SH-SY5Y (cell line): ENCODE data around the gene LEPROT.

ENCODE experiments used
- GATA2 ChIP-seq: IDR thresholded peaks from 2 replicates; pipeline ENCODE4 v1.6.1; 2011; ENCODE audit warnings: mild to moderate bottlenecking, low read depth, low read length
- GATA3 ChIP-seq: IDR thresholded peaks from 2 replicates; pipeline ENCODE4 v1.6.1; 2011; ENCODE audit warnings: low read depth, mild to moderate bottlenecking, low read length, moderate library complexity

DNA sequence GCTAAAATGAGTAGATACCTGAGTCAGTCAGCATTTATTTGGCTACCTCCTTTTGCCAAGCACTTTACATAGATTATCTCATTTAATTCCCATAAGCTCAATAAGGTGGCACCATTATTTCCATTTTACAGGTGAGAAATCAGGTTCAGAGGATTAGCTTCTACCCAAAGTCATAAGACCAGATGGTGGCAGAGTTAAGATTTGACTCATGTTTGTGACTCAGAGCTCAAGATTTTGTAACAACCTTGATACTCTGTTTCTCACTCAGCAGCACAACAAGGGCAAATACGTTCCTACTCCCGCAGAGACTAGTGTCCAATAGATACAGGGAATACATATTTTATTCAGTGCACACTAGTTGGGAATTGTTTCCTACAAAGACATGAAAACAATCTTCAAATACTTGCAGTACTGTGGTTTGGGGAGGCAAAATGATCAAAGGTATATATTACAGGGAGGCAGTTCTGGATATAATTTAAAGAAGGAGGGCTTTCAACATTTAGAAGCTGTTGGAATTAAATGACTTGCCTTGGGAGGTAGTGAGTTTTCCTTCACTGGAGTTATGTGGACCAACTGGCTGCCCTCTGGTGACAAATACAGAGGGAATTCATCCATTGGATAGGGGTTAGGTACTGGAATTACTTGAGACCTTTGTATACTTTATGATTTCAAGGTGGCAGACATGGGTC is 3.6 kb downstream of the LEPROT start:
- TF ChIP-seq GATA3 (no peak), GATA2 (no peak)
